Measurements from ENCODE around the gene ARFRP1.
"Not testable (repeated sequence)": the region's sequence is repeated elsewhere in the genome, so short reads cannot be mapped to it uniquely, and the experiment has no call there.

GRCh38 chr20:63730189-63730733, 22.5 kb upstream of the ARFRP1 start:
- not testable (repeated sequence) for TF ChIP-seq POLR2A, CTCF (IDR thresholded peaks at IDR 0.05)

Data from transverse colon (tissue), 3 donors.